HT1080 (cell line): Measurements from ENCODE around the gene TAGLN. TPM values are rescaled to one million over a fixed set of nuclear protein-coding genes. Genes with fewer than 3 reads are reported as not detected.
A peak's percentile ranks its signal among the peaks of the same experiment; 100 is the strongest.

Source experiments
- DNase-seq: peaks from one replicate; pipeline ENCODE4 v3.0.0-alpha.2; 2015; ENCODE audit warnings: low read depth
- total RNA-seq: library from RNA; depleted of rRNA; stranded (reverse); fragments of >200 nt; shearing (Covaris generic); gene quantifications from 2 replicates; pipeline ENCODE4 v1.2.3, GENCODE V29; 2014

TAGLN gene
- total RNA-seq, 1 experiment from 2014 or later, result 26.6 TPM

DNA sequence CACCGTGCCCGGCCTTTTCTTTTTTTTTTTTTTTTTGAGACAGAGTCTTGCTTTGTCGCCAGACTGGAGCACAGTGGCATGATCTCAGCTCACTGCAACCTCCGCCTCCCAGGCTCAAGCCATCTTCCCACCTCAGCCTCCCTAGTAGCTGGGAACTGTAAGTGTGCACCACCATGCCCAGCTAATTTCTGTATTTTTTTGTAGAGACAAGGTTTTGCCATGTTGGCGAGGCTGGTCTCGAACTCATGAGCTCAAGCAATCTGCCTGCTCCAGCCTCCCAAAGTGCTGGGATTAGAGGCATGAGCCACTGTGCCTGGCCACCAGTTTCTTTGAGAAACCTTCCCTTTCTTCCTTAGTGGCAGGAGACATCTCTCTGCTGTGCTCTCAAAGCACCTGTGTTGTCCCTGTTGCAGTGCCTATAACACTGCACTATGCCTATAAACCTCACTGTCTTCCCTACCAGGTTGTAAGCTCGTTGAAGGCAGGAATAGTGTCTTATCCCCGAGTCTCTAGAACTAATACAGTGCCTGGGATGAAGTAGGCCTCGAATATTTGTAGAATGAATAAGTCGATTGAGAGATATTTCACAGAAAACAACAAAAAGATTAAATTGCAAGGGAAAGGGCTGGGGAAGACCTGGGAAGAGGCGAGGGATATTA, 13.7 kb downstream of the TAGLN start:
- DNase-seq, result no peak

- no peak for DNase-seq
Measured at GRCh38 chr11:117214404-117215110, 15.4 kb downstream of the TAGLN start.

GRCh38 chr11:117217141-117218084, 18.2 kb downstream of the TAGLN start:
- no peak for DNase-seq

GRCh38 chr11:117218133-117218915, 19.2 kb downstream of the TAGLN start:
- no peak for DNase-seq

- no peak for DNase-seq
Measured at GRCh38 chr11:117219001-117219400, 19.8 kb downstream of the TAGLN start.

- no peak for DNase-seq
Measured at GRCh38 chr11:117219455-117219854, 20.3 kb downstream of the TAGLN start.

- DNase-seq, result no peak
Measured at GRCh38 chr11:117219995-117220394, 20.8 kb downstream of the TAGLN start.

GRCh38 chr11:117220568-117220967, 21.4 kb downstream of the TAGLN start:
- DNase-seq, result no peak

DNA sequence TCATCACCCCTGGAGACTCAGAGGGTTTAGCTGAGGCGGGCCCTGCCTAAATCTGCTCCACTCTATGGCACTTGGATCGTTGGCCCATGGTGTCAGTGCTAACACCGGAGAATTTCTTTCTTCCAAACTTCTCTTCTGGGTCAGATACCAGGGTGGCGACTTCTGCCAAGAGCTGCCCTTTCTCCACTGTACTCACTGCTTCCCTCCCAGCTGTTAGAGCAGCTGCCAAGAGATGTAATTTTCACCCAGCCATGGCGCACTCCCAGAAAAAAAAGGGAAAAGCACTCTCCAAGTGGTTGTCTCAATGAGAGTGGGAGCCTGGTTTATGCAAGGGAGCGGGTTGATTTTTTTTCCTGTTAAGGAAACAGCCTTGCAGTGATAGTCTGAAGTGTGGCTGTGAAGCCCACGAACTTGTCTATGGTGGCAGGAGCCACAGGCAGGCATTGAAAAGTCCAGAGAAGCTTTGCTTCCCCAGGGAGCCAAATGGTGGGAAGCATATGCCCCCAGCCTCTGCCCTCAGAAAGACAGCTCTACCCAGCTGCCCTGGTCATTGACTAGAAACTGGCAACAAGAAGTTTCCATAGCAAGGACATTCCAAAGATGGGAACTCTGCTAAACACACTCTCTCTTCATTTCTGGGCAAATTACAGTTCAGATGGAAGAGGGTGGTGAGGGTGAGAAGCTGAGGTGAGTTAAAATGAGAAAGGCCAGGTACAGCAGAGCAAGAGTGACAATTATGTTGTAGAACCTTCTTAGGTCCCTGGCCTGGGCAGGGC, 22.0 kb downstream of the TAGLN start:
- DNase-seq, result no peak

- DNase-seq, result peak; percentile 64
Measured at GRCh38 chr11:117221775-117222517, 22.8 kb downstream of the TAGLN start.

GRCh38 chr11:117222991-117223740, 24.0 kb downstream of the TAGLN start:
- DNase-seq, result no peak

- DNase-seq, result no peak
Measured at GRCh38 chr11:117223741-117224689, 24.8 kb downstream of the TAGLN start.

DNA sequence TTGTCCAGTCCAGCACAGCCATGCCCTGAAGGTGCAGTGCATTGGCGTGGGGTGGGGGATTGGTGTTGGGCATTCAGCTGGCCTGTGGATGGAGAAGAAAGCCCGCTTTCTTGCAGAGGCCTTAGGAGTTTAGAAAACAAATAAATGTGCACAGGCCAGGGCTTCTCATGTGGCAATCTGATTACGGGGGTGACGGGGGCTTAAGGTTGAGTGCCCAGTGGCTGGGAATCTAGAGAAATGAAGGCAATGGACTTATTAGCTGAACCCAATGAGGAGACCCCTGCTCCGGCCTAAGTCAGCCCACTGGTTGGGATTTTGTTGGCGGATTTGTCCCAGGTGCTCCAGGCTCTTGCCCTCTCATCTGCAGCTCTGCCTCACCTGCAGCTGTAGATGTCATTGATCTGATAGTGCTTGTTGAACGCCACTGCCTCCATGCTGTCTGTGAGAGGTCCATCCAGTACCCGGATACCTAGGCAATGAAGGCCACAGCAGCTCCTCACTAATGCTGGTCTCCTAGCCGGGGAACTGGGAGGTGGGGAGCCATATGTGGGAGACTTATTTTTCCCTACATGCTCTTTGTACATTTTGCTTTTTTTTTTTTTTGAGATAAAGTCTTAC, 26.5 kb downstream of the TAGLN start:
- DNase-seq, result no peak

DNA sequence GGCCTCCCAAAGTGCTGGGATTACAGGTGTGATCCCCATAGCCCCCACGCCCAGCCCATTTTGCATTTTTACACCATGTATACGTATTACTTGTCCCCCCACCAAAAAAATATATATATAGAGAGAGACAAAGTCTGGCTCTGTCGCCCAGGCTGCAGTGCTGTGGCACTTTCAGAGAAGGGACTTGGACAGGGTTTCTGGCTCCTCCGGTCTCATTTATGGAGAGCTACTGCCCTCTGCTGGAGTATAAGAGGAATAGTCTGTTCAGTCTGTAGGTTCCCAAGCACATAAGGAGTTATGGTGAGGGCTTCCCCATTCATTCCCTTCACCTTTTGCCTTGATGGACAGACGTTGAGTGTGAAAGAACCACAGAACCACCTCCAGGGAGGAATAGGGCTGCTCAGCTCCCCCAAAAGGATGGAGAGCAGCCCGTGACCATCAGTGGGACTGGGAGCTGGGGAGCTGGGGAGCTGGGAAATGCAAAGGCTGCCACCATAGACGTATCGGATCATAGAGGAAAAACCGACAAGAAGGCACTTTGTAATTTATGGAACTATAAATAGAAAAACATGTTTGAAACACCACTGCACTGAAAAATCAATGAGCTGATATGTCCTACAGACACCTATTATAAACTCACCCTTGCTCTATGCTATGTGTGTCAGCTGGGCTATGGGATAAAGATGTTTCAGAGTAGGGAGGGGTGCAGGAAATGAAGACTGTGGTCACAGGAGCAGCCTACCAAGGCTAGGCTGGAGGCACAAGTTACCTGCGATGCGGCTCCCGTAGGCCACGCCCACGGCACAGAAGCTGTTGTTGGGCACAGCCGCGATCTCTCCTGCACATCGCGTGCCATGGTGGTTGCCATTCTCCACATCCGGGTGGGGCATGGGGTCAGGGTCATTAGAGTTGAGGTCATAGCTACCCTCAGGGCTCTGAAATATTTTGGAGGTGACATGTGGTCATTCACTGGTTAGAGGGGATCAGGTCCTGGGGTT, 27.5 kb downstream of the TAGLN start:
- DNase-seq, result peak; percentile 52

GRCh38 chr11:117228091-117228490, 28.9 kb downstream of the TAGLN start:
- no peak for DNase-seq

DNA sequence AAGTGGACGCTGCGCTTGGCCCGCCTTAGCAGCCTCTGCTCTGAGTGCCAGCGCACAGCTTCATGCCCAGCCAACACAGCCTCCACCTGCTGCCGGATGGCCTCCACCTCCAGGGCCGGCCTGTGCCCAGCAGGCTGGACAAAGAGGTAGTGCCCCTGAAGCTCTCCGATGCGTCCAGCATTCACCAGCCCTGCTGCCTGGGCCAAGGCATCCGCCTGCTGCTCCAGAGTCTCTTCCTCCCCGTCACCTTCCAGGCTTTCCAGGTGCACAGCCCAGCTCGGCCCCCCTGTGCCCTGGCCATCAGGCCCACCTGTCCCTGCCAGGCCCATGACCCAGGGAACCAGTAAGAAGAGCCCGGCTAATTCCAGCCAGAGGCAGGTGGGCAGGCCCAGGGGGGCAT, 30.2 kb downstream of the TAGLN start:
- DNase-seq, result no peak
